SHP77 (cell line): Measurements from ENCODE around the gene IGFL3.
"Not testable (repeated sequence)": the region's sequence is repeated elsewhere in the genome, so short reads cannot be mapped to it uniquely, and the experiment has no call there.

Source experiments
- DNase-seq, 2 experiments: peaks; one replicate each; lab custom pipeline; 2025; lab: John Stamatoyannopoulos, UW

Gene IGFL3

GRCh38 chr19:46125447-46125846 is 959 bp upstream of the IGFL3 start:
- DNase-seq, result no peak

GRCh38 chr19:46118136-46118535 is 6.4 kb downstream of the IGFL3 start:
- no peak for DNase-seq

- no peak for DNase-seq
These were observed 8.4 kb downstream of the IGFL3 start for GRCh38 chr19:46116121-46116520.

- DNase-seq, result no peak
These were observed 8.9 kb downstream of the IGFL3 start for GRCh38 chr19:46115396-46116106.

GRCh38 chr19:46113726-46114125 is 10.8 kb downstream of the IGFL3 start:
- no peak for DNase-seq

GRCh38 chr19:46112527-46112926 is 12.0 kb downstream of the IGFL3 start:
- no peak for DNase-seq

- no peak for DNase-seq
These were observed 13.1 kb downstream of the IGFL3 start for GRCh38 chr19:46111376-46111775.

- DNase-seq, result no peak
These were observed 14.6 kb downstream of the IGFL3 start for GRCh38 chr19:46109876-46110275.

- DNase-seq, result no peak
These were observed 17.1 kb downstream of the IGFL3 start for GRCh38 chr19:46107371-46107770.

GRCh38 chr19:46102333-46102732 is 22.2 kb downstream of the IGFL3 start:
- DNase-seq, result not testable (repeated sequence)

- no peak for DNase-seq
These were observed 23.2 kb downstream of the IGFL3 start for GRCh38 chr19:46101293-46101692.

GRCh38 chr19:46100344-46100743 is 24.1 kb downstream of the IGFL3 start:
- no peak for DNase-seq

- DNase-seq, result no peak
These were observed 34.0 kb downstream of the IGFL3 start for GRCh38 chr19:46090444-46090843.

GRCh38 chr19:46089432-46089831 is 35.1 kb downstream of the IGFL3 start:
- no peak for DNase-seq

- no peak for DNase-seq
These were observed 36.4 kb downstream of the IGFL3 start for GRCh38 chr19:46088101-46088500.

- no peak for DNase-seq
These were observed 38.6 kb downstream of the IGFL3 start for GRCh38 chr19:46085888-46086287.

- DNase-seq, result no peak
These were observed 41.8 kb downstream of the IGFL3 start for GRCh38 chr19:46082728-46083050.

GRCh38 chr19:46081928-46082727 is 42.4 kb downstream of the IGFL3 start:
- peak; percentile 11 to 26 for DNase-seq

- peak in 1 of 2 experiments; percentile 37 for DNase-seq
These were observed 43.9 kb downstream of the IGFL3 start for GRCh38 chr19:46080561-46080960.

- DNase-seq, result no peak
These were observed 44.9 kb downstream of the IGFL3 start for GRCh38 chr19:46079576-46079975.

- peak; percentile 51 to 61 for DNase-seq
These were observed 45.7 kb downstream of the IGFL3 start for GRCh38 chr19:46078573-46079332.

GRCh38 chr19:46077815-46078167 is 46.7 kb downstream of the IGFL3 start:
- DNase-seq, result no peak
